ENCODE results near the gene PLA2G4B.
"Not testable (repeated sequence)": the region's sequence is repeated elsewhere in the genome, so short reads cannot be mapped to it uniquely, and the experiment has no call there.

The PLA2G4B gene

GRCh38 chr15:41827880-41828806 is 10.5 kb upstream of the PLA2G4B start, which contains the start of gene JMJD7:
TSS of gene JMJD7 (plus strand) at chr15:41828092. CDS start at chr15:41828125, 33 bp downstream.
- peak; percentile 98 for DNase-seq

GRCh38 chr15:41828807-41829141 is 9.9 kb upstream of the PLA2G4B start:
- no peak for DNase-seq

GRCh38 chr15:41829959-41830646 is 8.5 kb upstream of the PLA2G4B start:
- no peak for DNase-seq

GRCh38 chr15:41831291-41831690 is 7.4 kb upstream of the PLA2G4B start:
- DNase-seq, result not testable (repeated sequence)

GRCh38 chr15:41832208-41832607 is 6.4 kb upstream of the PLA2G4B start:
- no peak for DNase-seq

GRCh38 chr15:41832875-41833274 is 5.8 kb upstream of the PLA2G4B start:
- DNase-seq, result no peak

- no peak for DNase-seq
Observed at GRCh38 chr15:41834096-41834495, 4.6 kb upstream of the PLA2G4B start.

- DNase-seq, result no peak
Observed at GRCh38 chr15:41836073-41836472, 2.6 kb upstream of the PLA2G4B start.

- DNase-seq, result no peak
Observed at GRCh38 chr15:41836713-41837454, 1.8 kb upstream of the PLA2G4B start.

GRCh38 chr15:41839781-41840491 is 1.3 kb downstream of the PLA2G4B start:
- no peak for DNase-seq

- DNase-seq, result no peak
Observed at GRCh38 chr15:41840673-41841072, 2.0 kb downstream of the PLA2G4B start.

- DNase-seq, result no peak
Observed at GRCh38 chr15:41841131-41841530, 2.5 kb downstream of the PLA2G4B start.

GRCh38 chr15:41842229-41842628 is 3.6 kb downstream of the PLA2G4B start:
- no peak for DNase-seq

- DNase-seq, result no peak
Observed at GRCh38 chr15:41843571-41843970, 4.9 kb downstream of the PLA2G4B start.

- no peak for DNase-seq
Observed at GRCh38 chr15:41844814-41845213, 6.2 kb downstream of the PLA2G4B start.

GRCh38 chr15:41847206-41847605 is 8.6 kb downstream of the PLA2G4B start:
- DNase-seq, result no peak

- DNase-seq, result no peak
Observed at GRCh38 chr15:41847981-41848380, 9.3 kb downstream of the PLA2G4B start.

- DNase-seq, result peak; percentile 32
Observed at GRCh38 chr15:41848631-41849030, 10.0 kb downstream of the PLA2G4B start.

GRCh38 chr15:41849204-41849603 is 10.6 kb downstream of the PLA2G4B start:
- no peak for DNase-seq

GRCh38 chr15:41849861-41850260 is 11.2 kb downstream of the PLA2G4B start:
- no peak for DNase-seq

- DNase-seq, result no peak
Observed at GRCh38 chr15:41850482-41851166, 12.0 kb downstream of the PLA2G4B start.

GRCh38 chr15:41851167-41851523 is 12.5 kb downstream of the PLA2G4B start:
- no peak for DNase-seq

All from stimulated activated CD4-positive, alpha-beta T cell treated with anti-CD3 and anti-CD28 coated beads, Interleukin-4, amount 100 ng/mL, for 1 hour (primary cell).